MCF 10A (cell line): ENCODE results near the gene RTP5. TPM values are rescaled to one million over a fixed set of nuclear protein-coding genes. Genes with fewer than 3 reads are reported as not detected.

ENCODE experiments used
- BruUV-seq: library from RNA; stranded (reverse); fragments of 400-500 nt; replicated peaks from 2 replicates; lab custom pipeline; 2021; lab: Mats Ljungman, UMichigan
- CTCF ChIA-PET: fragments of 300-600 bp; sonication (Branson Sonifier 250); formaldehyde crosslinking; extraction: SDS; loops from one replicate; lab custom pipeline; 2021; ENCODE audit warnings: antibody characterized with exemption, inconsistent platforms; lab: Yijun Ruan, JAX
- POLR2A ChIA-PET: fragments of 300-600, 350-650 bp; sonication (Branson Sonifier 250); formaldehyde crosslinking; extraction: SDS; loops from one replicate; lab custom pipeline; 2020; ENCODE audit warnings: antibody characterized with exemption, inconsistent platforms; lab: Yijun Ruan, JAX
- DNase-seq: peaks from one replicate; pipeline ENCODE4 v3.0.0-alpha.2; 2018; ENCODE audit not compliant: unreplicated experiment
- H3K27ac Mint-ChIP-seq: one replicate; pipeline ENCODE4 v1.8.0; 2022; ENCODE audit warnings: mild to moderate bottlenecking, low read depth, mixed read lengths; ENCODE audit not compliant: unreplicated experiment
- H3K27me3 Mint-ChIP-seq: one replicate; pipeline ENCODE4 v1.8.0; 2022; ENCODE audit warnings: mixed read lengths; ENCODE audit not compliant: insufficient read depth, unreplicated experiment
- H3K36me3 Mint-ChIP-seq: one replicate; pipeline ENCODE4 v1.8.0; 2022; ENCODE audit warnings: mild to moderate bottlenecking, moderate library complexity, mixed read lengths; ENCODE audit not compliant: insufficient read depth, unreplicated experiment
- H3K4me1 Mint-ChIP-seq: one replicate; pipeline ENCODE4 v1.8.0; 2022; ENCODE audit warnings: mixed read lengths; ENCODE audit not compliant: insufficient read depth, unreplicated experiment
- H3K4me3 Mint-ChIP-seq: one replicate; pipeline ENCODE4 v1.8.0; 2022; ENCODE audit warnings: mild to moderate bottlenecking, moderate library complexity, mixed read lengths; ENCODE audit not compliant: unreplicated experiment
- H3K9me3 Mint-ChIP-seq: one replicate; pipeline ENCODE4 v1.8.0; 2022; ENCODE audit warnings: mixed read lengths; ENCODE audit not compliant: unreplicated experiment
- intact Hi-C: fragments of 100-400 bp; cut with micrococcal nuclease; formaldehyde crosslinking; loops from 2 replicates; pipeline ENCODE4 v1.14.1; 2022
- total RNA-seq: library from RNA; stranded (reverse); gene quantifications from 2 replicates; pipeline ENCODE4 v1.2.3, GENCODE V29; 2022
- TF ChIP-seq, protein P1 (sequence below): fragments of 200-600 bp; IDR thresholded peaks from one replicate; pipeline ENCODE4 v1.8.0; 2022; ENCODE audit warnings: antibody characterized with exemption, mild to moderate bottlenecking; ENCODE audit not compliant: unreplicated experiment

RTP5 gene
- total RNA-seq, 1 experiment from 2014 or later = not detected

GRCh38 chr2:241901500-241902351, 32.2 kb downstream of the RTP5 start:
- Mint-ChIP-seq H3K27ac (no peak overlapping the region), H3K36me3 (no peaks in the 10 kb centered on the region), H3K27me3 (no peaks in the 10 kb centered on the region), H3K9me3 (no peaks in the 10 kb centered on the region), H3K4me1 (no peaks in the 10 kb centered on the region), H3K4me3 (no peak overlapping the region)
- no TSS peak for BruUV-seq
- ChIA-PET POLR2A (no interaction called here), CTCF (no interaction called here)
- TF ChIP-seq, protein P1, sequence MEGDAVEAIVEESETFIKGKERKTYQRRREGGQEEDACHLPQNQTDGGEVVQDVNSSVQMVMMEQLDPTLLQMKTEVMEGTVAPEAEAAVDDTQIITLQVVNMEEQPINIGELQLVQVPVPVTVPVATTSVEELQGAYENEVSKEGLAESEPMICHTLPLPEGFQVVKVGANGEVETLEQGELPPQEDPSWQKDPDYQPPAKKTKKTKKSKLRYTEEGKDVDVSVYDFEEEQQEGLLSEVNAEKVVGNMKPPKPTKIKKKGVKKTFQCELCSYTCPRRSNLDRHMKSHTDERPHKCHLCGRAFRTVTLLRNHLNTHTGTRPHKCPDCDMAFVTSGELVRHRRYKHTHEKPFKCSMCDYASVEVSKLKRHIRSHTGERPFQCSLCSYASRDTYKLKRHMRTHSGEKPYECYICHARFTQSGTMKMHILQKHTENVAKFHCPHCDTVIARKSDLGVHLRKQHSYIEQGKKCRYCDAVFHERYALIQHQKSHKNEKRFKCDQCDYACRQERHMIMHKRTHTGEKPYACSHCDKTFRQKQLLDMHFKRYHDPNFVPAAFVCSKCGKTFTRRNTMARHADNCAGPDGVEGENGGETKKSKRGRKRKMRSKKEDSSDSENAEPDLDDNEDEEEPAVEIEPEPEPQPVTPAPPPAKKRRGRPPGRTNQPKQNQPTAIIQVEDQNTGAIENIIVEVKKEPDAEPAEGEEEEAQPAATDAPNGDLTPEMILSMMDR = no peak
- intact Hi-C loops = no loop called here
- no peak for DNase-seq

DNA sequence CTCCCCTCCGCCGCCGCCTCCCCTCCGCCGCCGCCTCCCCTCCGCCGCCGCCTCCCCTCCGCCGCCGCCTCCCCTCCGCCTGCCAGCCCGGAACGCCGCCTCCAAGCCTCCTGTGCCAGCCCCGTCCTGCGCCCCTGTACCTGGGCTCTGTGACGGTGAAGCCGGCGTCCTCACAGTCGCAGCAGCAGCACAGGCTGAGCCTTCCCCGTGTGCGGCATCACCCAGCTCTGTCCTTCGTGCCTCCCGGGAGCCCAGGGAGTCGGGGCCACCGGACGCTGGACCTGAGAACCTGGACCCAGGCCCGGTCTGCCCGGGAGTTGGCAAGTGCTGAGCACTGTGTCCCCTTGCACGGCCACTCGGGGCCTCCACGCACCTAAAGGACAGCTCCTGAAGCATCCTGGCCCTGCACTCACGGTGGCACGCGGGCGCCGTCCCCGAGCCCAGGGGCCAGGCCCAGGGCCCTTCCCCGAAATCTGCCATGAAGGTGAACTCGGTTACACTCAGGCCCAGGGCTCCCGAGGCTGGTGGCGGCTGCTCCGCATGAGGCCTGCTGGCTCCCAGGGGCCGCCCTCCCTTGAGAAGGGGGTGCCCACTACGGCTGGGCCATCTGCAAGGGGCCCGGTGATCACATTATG, 32.9 kb downstream of the RTP5 start:
- BruUV-seq = no TSS peak
- no peaks in the 10 kb centered on the region for H3K27me3 Mint-ChIP-seq
- TF ChIP-seq, protein P1 = no peak
- no peak overlapping the region for H3K4me3 Mint-ChIP-seq
- no peak overlapping the region for H3K27ac Mint-ChIP-seq
- no peaks in the 10 kb centered on the region for H3K36me3 Mint-ChIP-seq
- no peaks in the 10 kb centered on the region for H3K9me3 Mint-ChIP-seq
- ChIA-PET CTCF (no interaction called here), POLR2A (no interaction called here)
- H3K4me1 Mint-ChIP-seq = no peaks in the 10 kb centered on the region
- intact Hi-C loops = no loop called here
- DNase-seq = no peak

DNA sequence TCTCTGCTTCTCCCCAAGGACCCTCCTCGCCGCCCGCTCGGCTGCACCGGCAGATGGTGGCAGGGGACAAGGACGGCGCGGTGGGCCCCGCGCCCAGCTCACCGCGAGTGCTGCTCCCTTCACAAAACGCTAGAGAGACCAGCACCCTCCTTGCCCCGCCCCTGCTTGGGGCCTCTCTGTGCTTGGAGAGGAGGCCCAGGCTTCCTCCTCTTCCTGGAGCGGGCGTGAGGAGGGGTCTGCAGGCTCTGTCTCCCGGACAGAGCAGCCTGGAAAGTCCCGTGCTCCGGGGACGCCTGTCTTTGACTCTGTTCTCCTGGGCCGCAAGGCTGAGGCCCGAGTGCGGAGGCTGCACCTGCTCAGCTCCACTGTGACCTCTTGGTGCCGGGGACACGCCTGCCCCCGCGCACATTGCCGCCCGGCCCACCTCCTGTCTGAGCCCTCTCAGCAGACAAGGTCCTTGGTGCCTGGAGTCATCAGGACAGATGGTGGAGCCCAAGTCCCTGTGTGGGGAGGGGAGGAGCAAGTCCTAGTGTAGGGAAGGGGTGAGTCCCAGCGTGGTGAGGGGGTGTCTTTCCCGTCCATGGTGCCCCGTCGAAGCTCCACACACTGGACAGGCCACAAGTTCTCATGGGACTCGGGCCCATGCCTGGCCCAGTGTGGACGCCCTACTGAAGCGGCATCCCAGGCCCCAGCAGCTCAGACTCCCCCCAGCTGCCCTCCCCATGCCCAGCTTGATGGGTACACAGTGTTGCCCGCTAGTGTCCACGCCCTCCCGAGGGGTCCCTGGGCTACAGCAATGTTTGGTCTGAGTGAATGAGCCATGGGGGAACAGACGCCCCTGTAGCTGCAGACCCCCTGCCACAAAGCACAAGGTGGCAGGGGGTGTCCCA, 33.8 kb downstream of the RTP5 start:
- Mint-ChIP-seq H3K36me3 (no peaks in the 10 kb centered on the region), H3K27ac (no peak overlapping the region), H3K4me3 (no peak overlapping the region), H3K27me3 (no peaks in the 10 kb centered on the region), H3K4me1 (no peaks in the 10 kb centered on the region), H3K9me3 (no peaks in the 10 kb centered on the region)
- ChIA-PET POLR2A (no interaction called here), CTCF (interaction anchor here (1.9 kb wide), 1 partner anchor 25 kb away, joined by 5 read pairs; no protein-coding TSS in a partner anchor)
- intact Hi-C loops = no loop called here
- no peak for DNase-seq
- TF ChIP-seq, protein P1 = no peak
- BruUV-seq = no TSS peak
